GM12878 (cell line): ENCODE data around the gene STARD10. TPM values are rescaled to one million over a fixed set of nuclear protein-coding genes. Genes with fewer than 3 reads are reported as not detected.

ENCODE experiments used
- ATAC-seq: fragments of 200-7000 bp; cut with Tn5 transposase; 3 replicates; pipeline ENCODE4 v1.9.1; 2020; ENCODE audit warnings: mild to moderate bottlenecking, moderate library complexity
- BruUV-seq: library from RNA; stranded (reverse); fragments of 400-500 nt; replicated peaks from 2 replicates; lab custom pipeline; 2021; lab: Mats Ljungman, UMichigan
- CTCF ChIA-PET: fragments of 300-600 bp; sonication (Branson Sonifier 250); formaldehyde crosslinking; extraction: SDS; loops from one replicate; lab custom pipeline; 2021; ENCODE audit warnings: inconsistent platforms; lab: Yijun Ruan, JAX
- POLR2A ChIA-PET: fragments of 350-600 bp; formaldehyde crosslinking; extraction: SDS; loops from one replicate; lab custom pipeline; 2021; ENCODE audit warnings: inconsistent platforms; lab: Charles Lee
- RAD21 ChIA-PET: fragments of 300-600 bp; sonication (Branson Sonifier 250); formaldehyde crosslinking; loops from one replicate; lab custom pipeline; 2023; ENCODE audit warnings: antibody characterized with exemption; ENCODE audit not compliant: unreplicated experiment; lab: Charles Lee
- SMC1A ChIA-PET: fragments of 300-600 bp; sonication (Branson Sonifier 250); formaldehyde crosslinking; loops from one replicate; lab custom pipeline; 2023; ENCODE audit not compliant: unreplicated experiment, uncharacterized antibody; lab: Charles Lee
- DNase-seq: peaks from one replicate; pipeline ENCODE4 v3.0.0-alpha.2; 2011; ENCODE audit warnings: low read depth, low spot score
- FAIRE-seq: peaks from 3 replicates; lab custom pipeline; 2011; peaks lifted over from hg19 to GRCh38; lab: Jason Lieb, UNC
- H2AFZ ChIP-seq: 2 replicates; pipeline ENCODE4 v1.6.0; 2011; ENCODE audit warnings: low read depth, low read length, control low read depth; ENCODE audit not compliant: control insufficient read depth
- H3K27ac ChIP-seq: 2 replicates; pipeline ENCODE4 v1.5.1; 2011; ENCODE audit warnings: control low read depth; ENCODE audit not compliant: control insufficient read depth, insufficient read depth
- H3K27me3 ChIP-seq, 2 experiments: replicated peaks in 1 of 2; 2 replicates each; pipeline versions ENCODE4 v1.6.0 to v1.6.1; 2011; ENCODE audit warnings: low read length in 1 of 2; ENCODE audit not compliant: control insufficient read depth in 2 of 2, insufficient read depth in 2 of 2
- H3K36me3 ChIP-seq, 2 experiments: 2 replicates each; pipeline ENCODE4 v1.5.1; 2011; ENCODE audit warnings: low read length in 1 of 2; ENCODE audit not compliant: control insufficient read depth in 2 of 2, insufficient read depth in 2 of 2
- H3K4me1 ChIP-seq: 2 replicates; pipeline ENCODE4 v1.6.1; 2011; ENCODE audit warnings: mild to moderate bottlenecking, low read length, moderate library complexity, mixed read lengths; ENCODE audit not compliant: control insufficient read depth, insufficient read depth
- H3K4me2 ChIP-seq: 2 replicates; pipeline ENCODE4 v1.6.0; 2011; ENCODE audit warnings: control low read depth; ENCODE audit not compliant: control insufficient read depth, insufficient read depth
- H3K4me3 ChIP-seq: fragments of 200-600 bp; sonication (generic); 2 replicates; pipeline ENCODE4 v1.5.1; 2016
- H3K79me2 ChIP-seq: 2 replicates; pipeline ENCODE4 v1.6.0; 2011; ENCODE audit warnings: low read length; ENCODE audit not compliant: control insufficient read depth, insufficient read depth
- H3K9ac ChIP-seq: 2 replicates; pipeline ENCODE4 v1.8.0; 2011; ENCODE audit warnings: low read length, control low read depth, mixed read lengths; ENCODE audit not compliant: control insufficient read depth, insufficient read depth
- H3K9me3 ChIP-seq: replicated peaks from 3 replicates; pipeline ENCODE4 v1.5.1; 2011; ENCODE audit warnings: mild to moderate bottlenecking, low read length; ENCODE audit not compliant: control insufficient read depth, insufficient read depth
- H4K20me1 ChIP-seq: 2 replicates; pipeline ENCODE4 v1.6.0; 2011; ENCODE audit not compliant: control insufficient read depth, insufficient read depth
- EP300 ChIP-seq, 2 experiments: fragments of 150-350 bp in 1 of 2; IDR thresholded peaks; 2 replicates each; pipeline ENCODE4 v1.6.1; 2011 to 2012; ENCODE audit warnings: low read depth in 2 of 2, low read length in 2 of 2, borderline replicate concordance in 1 of 2, improper control_type of control experiment in 1 of 2, inconsistent platforms in 1 of 2; ENCODE audit not compliant: control insufficient read depth in 1 of 2
- PML ChIP-seq: IDR thresholded peaks from 2 replicates; pipeline ENCODE4 v1.6.1; 2012; ENCODE audit warnings: low read length, inconsistent platforms
- WGBS: methylation state at CpG from one replicate; pipeline ENCODE4 v1.1.6; 2016; ENCODE audit warnings: low lambda C conversion rate; ENCODE audit not compliant: insufficient replicate concordance, insufficient coverage; ENCODE audit errors: missing lambda C conversion rate; 5-methylcytosine and 5-hydroxymethylcytosine counted together
- in situ Hi-C: fragments of 300-500 bp; cut with MboI; formaldehyde crosslinking; loops from 9 replicates; pipeline ENCODE4 v1.14.3; 2018; ENCODE audit warnings: mixed read lengths
- intact Hi-C: fragments of 100-400 bp; cut with micrococcal nuclease; formaldehyde crosslinking; loops from one replicate; pipeline ENCODE4 v1.14.2; 2022; ENCODE audit not compliant: unreplicated experiment
- polyA plus RNA-seq, 11 experiments: library from polyadenylated mRNA; depleted of rRNA in 4 of 11; unstranded in 6 of 11; stranded (reverse) in 5 of 11; fragments of >200 nt; fragmentation: Nextera tagmentation in 4 of 11; fragmentation: Illumina TruSeq in 1 of 11; extraction: Ambion mirVana in 4 of 11; extraction: Trizol in 1 of 11; gene quantifications; 1 replicate in 1 of 11; 2 replicates in 10 of 11; pipeline versions ENCODE4 v1.2.1 to v1.2.3, GENCODE V29; 2011 to 2016; ENCODE audit warnings: inconsistent platforms in 2 of 11, missing spikeins in 2 of 11, low read depth in 1 of 11
- total RNA-seq, 4 experiments: library from RNA; depleted of rRNA in 3 of 4; stranded (reverse); fragments of >200 nt in 3 of 4; fragmentation: Illumina TruSeq in 1 of 4; extraction: Trizol in 1 of 4; gene quantifications; 2 replicates each; pipeline versions ENCODE4 v1.2.1 to v1.2.3, GENCODE V29; 2013 to 2021
- TF ChIP-seq, protein P1 (sequence below): IDR thresholded peaks from 2 replicates; pipeline ENCODE4 v1.6.1; 2011; ENCODE audit warnings: low read depth, mild to moderate bottlenecking, low read length, moderate library complexity, borderline replicate concordance; ENCODE audit errors: extremely low read depth

The STARD10 gene
- total and polyA plus RNA-seq, 10 of the 15 experiments (the other 5 are each of a cell fraction or from before 2014, with no cell fraction given) = 0.15 to 43.2 (median 23.1) TPM

DNA sequence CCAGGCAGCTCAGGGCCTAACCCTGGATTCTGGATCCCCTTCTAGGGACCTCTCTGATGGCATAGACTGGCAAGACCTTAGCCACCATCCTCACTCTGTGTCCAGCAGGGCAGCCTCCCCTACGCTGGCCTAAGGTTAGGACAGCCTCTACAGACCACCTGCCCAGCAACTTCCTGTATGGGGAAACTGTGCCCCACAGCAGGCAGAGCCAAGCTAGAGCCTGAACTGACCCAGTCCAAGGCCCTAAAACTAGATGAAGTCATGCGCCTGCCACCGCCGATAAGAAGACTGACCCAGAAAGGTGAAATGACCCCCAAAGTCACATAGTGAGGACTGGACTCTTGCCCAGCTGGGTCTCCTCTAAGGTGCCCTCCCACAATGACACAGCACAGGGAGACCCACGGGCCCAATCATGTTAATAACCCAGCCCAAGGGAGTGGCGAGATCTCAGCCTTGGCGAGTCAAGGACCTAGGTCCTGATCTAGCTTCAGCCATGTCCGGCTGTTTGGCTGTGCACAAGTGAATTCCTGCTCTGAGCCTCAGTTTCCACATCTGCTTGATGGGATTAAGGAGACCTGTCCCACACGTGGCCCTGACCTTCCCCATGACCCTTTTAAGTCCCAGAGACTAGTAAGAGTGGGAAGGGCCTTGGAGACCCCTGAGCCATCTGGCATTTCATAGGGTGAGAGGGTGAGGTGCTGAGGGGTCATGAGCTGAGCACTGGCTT, 17.6 kb downstream of the STARD10 start:
- BruUV-seq = no TSS peak
- ChIA-PET RAD21 (interaction anchor here (1.0 to 1.5 kb wide), 2 partner anchors 17 to 51 kb away, joined by 3 to 6 read pairs; no protein-coding TSS in a partner anchor), SMC1A (interaction anchor here (0.9 to 1.2 kb wide), 2 partner anchors 16 to 646 kb away, joined by 3 read pairs; no protein-coding TSS in a partner anchor), POLR2A (interaction anchor here (0.5 to 0.6 kb wide), 2 partner anchors 11 to 673 kb away, joined by 3 read pairs; no protein-coding TSS in a partner anchor), CTCF (interaction anchor here (0.6 to 1.3 kb wide), 3 partner anchors 13 to 51 kb away, joined by 3 to 5 read pairs (median 4); no protein-coding TSS in a partner anchor)
- no peaks in the 10 kb centered on the region for H3K9me3 ChIP-seq
- DNase-seq (no peak), FAIRE-seq (no peak), ATAC-seq (no peak)
- H3K9ac ChIP-seq = no peak overlapping the region
- TF ChIP-seq EP300 (IDR thresholded peaks at IDR 0.05; ENCODE audit: borderline replicate concordance in 1 of 2, control insufficient read depth in 1 of 2, low read depth in 2 of 2, low read length in 2 of 2) (no peak), PML (no peak)
- TF ChIP-seq, protein P1, sequence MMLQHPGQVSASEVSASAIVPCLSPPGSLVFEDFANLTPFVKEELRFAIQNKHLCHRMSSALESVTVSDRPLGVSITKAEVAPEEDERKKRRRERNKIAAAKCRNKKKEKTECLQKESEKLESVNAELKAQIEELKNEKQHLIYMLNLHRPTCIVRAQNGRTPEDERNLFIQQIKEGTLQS = no peak
- no peak overlapping the region for H3K27ac ChIP-seq
- H3K36me3 ChIP-seq = no peaks in the 10 kb centered on the region
- H3K79me2 ChIP-seq = no peaks in the 10 kb centered on the region
- H3K4me3 ChIP-seq = no peak overlapping the region
- in situ Hi-C loops (no loop called here), intact Hi-C loops (no loop called here)
- H3K4me1 ChIP-seq = peaks cover 3% of the 10 kb centered on the region; the same call in 1 of the 2 replicates
- H2AFZ ChIP-seq = no peak overlapping the region
- H4K20me1 ChIP-seq = no peaks in the 10 kb centered on the region
- H3K4me2 ChIP-seq = no peak overlapping the region
- WGBS = 68% methylated on average over 9 of the region's 9 CpGs
- no peaks in the 10 kb centered on the region for H3K27me3 ChIP-seq
